PC-9 (cell line): Measurements from ENCODE around the gene FOXP1. TPM values are rescaled to one million over a fixed set of nuclear protein-coding genes. Genes with fewer than 3 reads are reported as not detected.

ENCODE experiments used
- BruUV-seq: library from RNA; stranded (reverse); fragments of 400-500 nt; replicated peaks from 2 replicates; lab custom pipeline; 2021; lab: Mats Ljungman, UMichigan
- CTCF ChIA-PET: fragments of 300-600 bp; sonication (Branson Sonifier 250); formaldehyde crosslinking; loops from one replicate; lab custom pipeline; 2022; ENCODE audit warnings: antibody characterized with exemption; lab: Charles Lee
- POLR2A ChIA-PET: fragments of 300-600 bp; sonication (Branson Sonifier 250); formaldehyde crosslinking; loops from one replicate; lab custom pipeline; 2022; ENCODE audit warnings: antibody characterized with exemption; ENCODE audit not compliant: unreplicated experiment; lab: Charles Lee
- DNase-seq, 2 experiments: peaks; one replicate each; pipeline versions ENCODE4 v3.0.0 to v3.0.0-alpha.2; 2015 to 2022; ENCODE audit warnings: mixed read lengths in 1 of 2
- H2AFZ ChIP-seq: fragments of 200-600 bp; sonication (generic); 2 replicates; pipeline ENCODE4 v1.8.1; 2017; ENCODE audit warnings: antibody characterized with exemption
- H3F3A ChIP-seq: fragments of 200-600 bp; sonication (generic); 2 replicates; pipeline ENCODE4 v1.8.1; 2017; ENCODE audit warnings: antibody characterized with exemption, mild to moderate bottlenecking, low read depth; ENCODE audit not compliant: insufficient read depth
- H3K27ac ChIP-seq: fragments of 200-600 bp; sonication (generic); 2 replicates; pipeline ENCODE4 v1.6.1; 2016; ENCODE audit warnings: mixed run types
- H3K27me3 ChIP-seq: fragments of 200-600 bp; sonication (generic); 2 replicates; pipeline ENCODE4 v1.6.1; 2016; ENCODE audit warnings: low read depth, mixed run types; ENCODE audit not compliant: insufficient read depth
- H3K36me3 ChIP-seq: fragments of 200-600 bp; sonication (generic); 2 replicates; pipeline ENCODE4 v1.6.1; 2016; ENCODE audit warnings: low read depth, mixed run types
- H3K4me1 ChIP-seq: fragments of 200-600 bp; sonication (generic); replicated peaks from 2 replicates; pipeline ENCODE4 v1.6.1; 2016; ENCODE audit warnings: mixed run types; ENCODE audit not compliant: insufficient read depth
- H3K4me2 ChIP-seq: fragments of 200-600 bp; sonication (generic); 2 replicates; pipeline ENCODE4 v1.6.1; 2017; ENCODE audit warnings: mixed run types
- H3K4me3 ChIP-seq: fragments of 200-600 bp; sonication (generic); 2 replicates; pipeline ENCODE4 v1.6.1; 2016; ENCODE audit warnings: mixed run types
- H3K79me2 ChIP-seq: fragments of 200-600 bp; sonication (generic); 2 replicates; pipeline ENCODE4 v1.6.1; 2017; ENCODE audit warnings: low read depth, mixed run types
- H3K9me2 ChIP-seq: fragments of 200-600 bp; sonication (generic); 2 replicates; pipeline ENCODE4 v1.8.1; 2017; ENCODE audit warnings: mild to moderate bottlenecking; ENCODE audit not compliant: insufficient read depth
- H3K9me3 ChIP-seq: fragments of 200-600 bp; sonication (generic); 2 replicates; pipeline ENCODE4 v1.8.1; 2016; ENCODE audit warnings: low read depth; ENCODE audit not compliant: insufficient read depth
- H4K20me1 ChIP-seq: fragments of 200-600 bp; sonication (generic); 2 replicates; pipeline ENCODE4 v1.8.1; 2017; ENCODE audit not compliant: insufficient read depth
- CTCF ChIP-seq: fragments of 200-600 bp; sonication (generic); conservative IDR thresholded peaks from 2 replicates; pipeline ENCODE4 v1.6.1; 2017; ENCODE audit warnings: mixed run types, antibody characterized with exemption, mild to moderate bottlenecking, moderate library complexity
- EZH2 ChIP-seq: fragments of 200-600 bp; sonication (generic); IDR thresholded peaks from 2 replicates; pipeline ENCODE4 v1.8.0; 2017; ENCODE audit warnings: antibody characterized with exemption, low read depth
- intact Hi-C: fragments of 100-400 bp; cut with micrococcal nuclease; formaldehyde crosslinking; loops from one replicate; pipeline ENCODE4 v1.10.0; 2022; ENCODE audit not compliant: unreplicated experiment
- total RNA-seq: library from RNA; stranded (reverse); gene quantifications from 2 replicates; pipeline ENCODE4 v1.2.3, GENCODE V29; 2021

FOXP1 gene
- total RNA-seq, 1 experiment from 2014 or later, result 33.3 TPM

GRCh38 chr3:71211083-71211482 lies 372.4 kb downstream of the FOXP1 start:
- ChIA-PET POLR2A (no interaction called here), CTCF (no interaction called here)
- Histone ChIP-seq H3K36me3 (no peaks in the 10 kb centered on the region), H3K27me3 (no peaks in the 10 kb centered on the region), H3K9me3 (no peaks in the 10 kb centered on the region), H3K9me2 (no peaks in the 10 kb centered on the region), H3F3A (no peaks in the 10 kb centered on the region), H4K20me1 (no peaks in the 10 kb centered on the region), H3K4me3 (no peak overlapping the region), H3K79me2 (no peaks in the 10 kb centered on the region), H3K4me2 (no peak overlapping the region), H3K4me1 (peaks cover 14% of the 10 kb centered on the region), H3K27ac (no peak overlapping the region), H2AFZ (no peak overlapping the region)
- no TSS peak for BruUV-seq
- no peak for DNase-seq
- TF ChIP-seq CTCF (no peak), EZH2 (no peak)
- intact Hi-C loops, result no loop called here

GRCh38 chr3:71210257-71211007 lies 373.1 kb downstream of the FOXP1 start:
- no peaks in the 10 kb centered on the region for H3K9me3 ChIP-seq
- no peaks in the 10 kb centered on the region for H3F3A ChIP-seq
- H2AFZ ChIP-seq, result no peak overlapping the region
- no peak overlapping the region for H3K4me2 ChIP-seq
- intact Hi-C loops, result no loop called here
- no peaks in the 10 kb centered on the region for H4K20me1 ChIP-seq
- BruUV-seq, result no TSS peak
- H3K4me3 ChIP-seq, result no peak overlapping the region
- no peak for DNase-seq
- TF ChIP-seq CTCF, result no peak
- no peak for TF ChIP-seq EZH2
- no peak overlapping the region for H3K27ac ChIP-seq
- ChIA-PET POLR2A (no interaction called here), CTCF (no interaction called here)
- no peaks in the 10 kb centered on the region for H3K27me3 ChIP-seq
- peaks cover 14% of the 10 kb centered on the region for H3K4me1 ChIP-seq
- no peaks in the 10 kb centered on the region for H3K9me2 ChIP-seq
- no peaks in the 10 kb centered on the region for H3K36me3 ChIP-seq
- H3K79me2 ChIP-seq, result no peaks in the 10 kb centered on the region

- Histone ChIP-seq H3K27ac (no peak overlapping the region), H3K4me3 (no peak overlapping the region), H4K20me1 (no peaks in the 10 kb centered on the region), H3K4me2 (peak overlapping the region; percentile 31), H3K36me3 (no peaks in the 10 kb centered on the region), H3F3A (no peaks in the 10 kb centered on the region), H3K9me3 (no peaks in the 10 kb centered on the region), H3K27me3 (no peaks in the 10 kb centered on the region), H3K79me2 (no peaks in the 10 kb centered on the region), H3K4me1 (peaks cover 14% of the 10 kb centered on the region), H3K9me2 (no peaks in the 10 kb centered on the region), H2AFZ (no peak overlapping the region)
- ChIA-PET CTCF (no interaction called here), POLR2A (no interaction called here)
- intact Hi-C loops, result loop anchor here (10.0 kb wide), 1 partner anchor 376 kb away; the partner anchor contains the start of gene FOXP1
- no peak for TF ChIP-seq EZH2
- no peak for TF ChIP-seq CTCF
- peak in 1 of 2 experiments; percentile 79 for DNase-seq
- no TSS peak for BruUV-seq
Observed at GRCh38 chr3:71208211-71209095, 375.1 kb downstream of the FOXP1 start.
